ENCODE data around the gene LAMP2. TPM values are rescaled to one million over a fixed set of nuclear protein-coding genes. Genes with fewer than 3 reads are reported as not detected.

LAMP2 gene
- total RNA-seq (ENCODE audit: low replicate concordance) = 125 and 194 TPM in 2 replicates

DNA sequence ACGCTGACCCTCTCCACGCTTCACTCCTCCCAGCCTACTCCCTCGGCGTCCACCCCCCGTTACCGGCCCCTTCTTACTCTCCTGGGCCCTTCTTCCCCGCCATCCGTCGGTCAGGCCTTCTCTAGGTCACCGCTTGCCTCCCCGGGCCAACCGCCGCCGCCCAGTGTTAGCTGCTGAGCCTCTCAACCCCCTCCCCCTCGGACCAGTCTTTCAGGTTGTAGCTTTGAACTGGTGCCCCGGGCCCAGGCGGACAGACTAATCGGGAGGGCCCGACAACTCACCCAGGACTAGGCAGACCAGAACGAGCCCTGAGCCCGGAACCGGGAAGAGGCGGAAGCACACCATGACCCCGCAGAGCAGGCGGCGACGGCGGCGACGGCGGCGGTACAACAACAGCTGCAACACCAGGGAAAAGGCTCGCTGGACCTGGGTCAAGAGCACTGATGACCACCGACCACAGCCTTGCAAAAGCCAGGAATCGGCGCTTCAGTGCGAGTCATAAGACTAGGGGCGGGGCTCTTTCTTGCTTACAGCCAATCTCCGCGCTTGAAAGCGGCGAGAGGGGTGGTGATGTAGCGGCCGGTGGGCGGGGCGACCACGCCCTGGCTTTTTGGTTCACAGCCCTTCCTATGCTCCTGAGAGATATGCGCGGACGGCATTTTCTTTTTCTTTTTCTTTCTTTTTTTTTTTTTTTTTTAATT, at the start of gene LAMP2:
LAMP2 (minus strand) TSS at position 472 of the 701 bp plus-strand sequence; CDS start at position 345, 127 bp downstream.

Other genes with a start within 250 kb of the LAMP2 start
- 6.1 and 9.5 TPM in 2 replicates for gene ZBTB33, start 218.5 kb downstream of the LAMP2 start, total RNA-seq (ENCODE audit: low replicate concordance)
- not detected in 2 replicates for gene TMEM255A, start 157.8 kb downstream of the LAMP2 start, total RNA-seq (ENCODE audit: low replicate concordance)
- gene ATP1B4, start 107.2 kb downstream of the LAMP2 start, total RNA-seq (ENCODE audit: low replicate concordance) = not detected in 2 replicates
- 10.1 and 22.5 TPM in 2 replicates for gene CUL4B, start 91.7 kb upstream of the LAMP2 start, total RNA-seq (ENCODE audit: low replicate concordance)
- 17.7 and 35.0 TPM in 2 replicates for gene MCTS1, start 134.8 kb upstream of the LAMP2 start, total RNA-seq (ENCODE audit: low replicate concordance)
- gene C1GALT1C1, start 160.8 kb upstream of the LAMP2 start, total RNA-seq (ENCODE audit: low replicate concordance) = 22.5 and 22.7 TPM in 2 replicates